ENCODE measurements around the gene UQCC2. TPM values are rescaled to one million over a fixed set of nuclear protein-coding genes. Genes with fewer than 3 reads are reported as not detected.

The UQCC2 gene
- total RNA-seq, 2 experiments from 2014 or later: 64.9 to 85.3 TPM

DNA sequence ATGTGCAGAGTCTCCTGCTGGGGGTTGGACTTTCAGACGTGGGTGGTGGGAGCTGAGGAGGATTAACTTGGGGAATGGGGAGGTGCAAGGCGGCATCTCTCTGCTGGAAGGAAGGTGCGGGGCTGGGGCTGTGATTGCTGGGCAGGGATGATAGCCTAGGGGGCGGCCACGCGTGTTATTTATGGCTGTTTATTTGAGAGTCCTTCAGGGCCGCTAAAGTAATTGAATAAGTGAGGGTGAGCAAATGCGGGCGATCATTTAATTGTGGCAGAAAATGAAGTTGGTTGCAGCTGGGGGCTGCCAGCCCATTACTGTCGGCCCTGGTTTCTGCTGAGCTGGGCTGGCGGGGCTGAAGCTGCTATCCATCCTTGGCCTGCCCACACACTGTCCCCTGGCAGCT is 42.7 kb upstream of the UQCC2 start:
- POLR2A ChIA-PET: no interaction called here
- no peak overlapping the region for H3K27ac ChIP-seq (ENCODE audit: low read depth, low read length, poor library complexity, severe bottlenecking)
- H3K4me2 ChIP-seq (ENCODE audit: low read length): no peak overlapping the region
- intact Hi-C loops (cut with micrococcal nuclease; ENCODE audit: unreplicated experiment): no loop called here
- no TSS peak for BruUV-seq (replicated peaks)
- no peak overlapping the region for H2AFZ ChIP-seq (ENCODE audit: low read length)
- DNase-seq (ENCODE audit: low spot score): no peak
- H3K4me3 ChIP-seq (ENCODE audit: low read depth, low read length, poor library complexity, severe bottlenecking): no peak overlapping the region
- H3K36me3 ChIP-seq (ENCODE audit: insufficient read depth, low read length): no peaks in the 10 kb centered on the region
- H3K9me3 ChIP-seq (ENCODE audit: low read length): no peaks in the 10 kb centered on the region
- no peaks in the 10 kb centered on the region for H3K9me2 ChIP-seq (ENCODE audit: insufficient read depth, low read length)
- TF ChIP-seq, protein P1, sequence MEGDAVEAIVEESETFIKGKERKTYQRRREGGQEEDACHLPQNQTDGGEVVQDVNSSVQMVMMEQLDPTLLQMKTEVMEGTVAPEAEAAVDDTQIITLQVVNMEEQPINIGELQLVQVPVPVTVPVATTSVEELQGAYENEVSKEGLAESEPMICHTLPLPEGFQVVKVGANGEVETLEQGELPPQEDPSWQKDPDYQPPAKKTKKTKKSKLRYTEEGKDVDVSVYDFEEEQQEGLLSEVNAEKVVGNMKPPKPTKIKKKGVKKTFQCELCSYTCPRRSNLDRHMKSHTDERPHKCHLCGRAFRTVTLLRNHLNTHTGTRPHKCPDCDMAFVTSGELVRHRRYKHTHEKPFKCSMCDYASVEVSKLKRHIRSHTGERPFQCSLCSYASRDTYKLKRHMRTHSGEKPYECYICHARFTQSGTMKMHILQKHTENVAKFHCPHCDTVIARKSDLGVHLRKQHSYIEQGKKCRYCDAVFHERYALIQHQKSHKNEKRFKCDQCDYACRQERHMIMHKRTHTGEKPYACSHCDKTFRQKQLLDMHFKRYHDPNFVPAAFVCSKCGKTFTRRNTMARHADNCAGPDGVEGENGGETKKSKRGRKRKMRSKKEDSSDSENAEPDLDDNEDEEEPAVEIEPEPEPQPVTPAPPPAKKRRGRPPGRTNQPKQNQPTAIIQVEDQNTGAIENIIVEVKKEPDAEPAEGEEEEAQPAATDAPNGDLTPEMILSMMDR (conservative IDR thresholded peaks at IDR 0.05; ENCODE audit: low read length): no peak
- TF ChIP-seq EZH2phosphoT487 (IDR thresholded peaks at IDR 0.05; ENCODE audit: borderline replicate concordance, low read depth, low read length): no peak
- CTCF ChIA-PET (ENCODE audit: unreplicated experiment): no interaction called here
- no peaks in the 10 kb centered on the region for H3K79me2 ChIP-seq (ENCODE audit: insufficient read depth, low read depth, low read length)
- no peaks in the 10 kb centered on the region for H3K4me1 ChIP-seq (ENCODE audit: insufficient read depth, low read length, poor library complexity, severe bottlenecking)
- H4K20me1 ChIP-seq (ENCODE audit: insufficient read depth, low read length): no peaks in the 10 kb centered on the region

DNA sequence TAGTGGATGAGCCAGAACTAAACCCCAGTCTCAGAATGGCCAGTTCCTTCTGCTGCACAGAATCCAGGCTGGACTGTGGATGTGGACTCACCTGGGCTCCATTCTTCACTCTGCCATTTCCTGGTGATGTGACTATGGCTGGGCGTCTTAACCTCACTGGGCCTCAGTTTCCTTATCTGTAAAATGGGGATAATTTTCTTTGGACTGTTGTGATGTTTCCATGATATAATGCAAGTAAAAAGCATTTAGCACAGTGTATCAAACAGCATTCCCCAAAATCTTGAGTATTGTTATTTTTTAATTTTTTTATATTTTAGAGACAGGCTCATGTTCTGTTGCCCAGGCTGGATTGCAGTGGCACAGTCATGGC is 41.1 kb upstream of the UQCC2 start:
- Histone ChIP-seq H3K79me2 (ENCODE audit: insufficient read depth, low read depth, low read length) (no peaks in the 10 kb centered on the region), H4K20me1 (ENCODE audit: insufficient read depth, low read length) (no peaks in the 10 kb centered on the region), H3K9me2 (ENCODE audit: insufficient read depth, low read length) (no peaks in the 10 kb centered on the region), H3K4me1 (ENCODE audit: insufficient read depth, low read length, poor library complexity, severe bottlenecking) (no peaks in the 10 kb centered on the region), H2AFZ (ENCODE audit: low read length) (no peak overlapping the region), H3K27ac (ENCODE audit: low read depth, low read length, poor library complexity, severe bottlenecking) (no peak overlapping the region), H3K36me3 (ENCODE audit: insufficient read depth, low read length) (no peaks in the 10 kb centered on the region), H3K4me3 (ENCODE audit: low read depth, low read length, poor library complexity, severe bottlenecking) (no peak overlapping the region), H3K9me3 (ENCODE audit: low read length) (no peaks in the 10 kb centered on the region), H3K4me2 (ENCODE audit: low read length) (no peak overlapping the region)
- TF ChIP-seq, protein P1 (conservative IDR thresholded peaks at IDR 0.05; ENCODE audit: low read length): no peak
- no peak for TF ChIP-seq EZH2phosphoT487 (IDR thresholded peaks at IDR 0.05; ENCODE audit: borderline replicate concordance, low read depth, low read length)
- intact Hi-C loops (cut with micrococcal nuclease; ENCODE audit: unreplicated experiment): no loop called here
- ChIA-PET POLR2A (no interaction called here), CTCF (ENCODE audit: unreplicated experiment) (no interaction called here)
- no peak for DNase-seq (ENCODE audit: low spot score)
- no TSS peak for BruUV-seq (replicated peaks)

DNA sequence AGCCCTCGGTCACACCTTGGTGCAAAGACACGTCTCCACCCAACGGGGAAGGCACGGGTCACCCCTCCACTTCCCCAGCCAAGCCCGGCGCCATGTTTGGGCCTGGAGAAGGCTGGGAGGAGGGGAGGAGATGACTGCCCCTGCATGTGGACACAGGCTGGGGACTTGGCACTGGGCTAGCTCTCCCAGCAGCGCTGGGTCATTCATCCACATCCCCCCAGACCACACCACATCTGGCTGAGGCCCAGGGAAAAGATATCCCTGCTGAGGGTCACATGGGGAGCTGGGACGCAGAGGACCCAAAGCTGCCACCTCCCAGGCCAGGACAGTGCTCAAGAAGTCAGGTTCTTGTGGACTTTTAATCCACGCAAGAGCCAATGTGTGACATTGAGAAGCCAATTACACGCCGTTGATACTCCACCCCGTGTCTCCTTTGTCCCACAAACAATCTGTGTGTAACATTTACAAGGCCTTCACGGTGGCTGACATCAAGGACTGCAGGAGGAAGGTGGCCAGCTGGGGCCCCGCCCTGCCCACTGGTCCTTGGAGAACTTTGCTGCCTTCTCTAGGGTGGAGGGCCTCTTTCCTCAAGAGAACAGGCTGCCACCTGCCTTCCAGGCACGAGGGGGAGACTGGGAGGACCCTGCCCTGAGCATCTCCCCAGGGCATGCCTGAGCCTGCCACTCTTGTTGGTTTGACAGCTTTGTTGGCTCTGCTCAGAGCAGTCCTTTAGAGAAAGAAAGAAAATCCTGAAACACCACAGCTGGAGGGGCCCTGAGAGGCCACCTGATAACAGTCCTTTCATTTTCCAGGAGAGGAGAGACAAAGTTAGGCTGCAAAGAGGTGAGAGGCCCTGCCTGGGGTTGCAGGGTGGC is 40.5 kb upstream of the UQCC2 start:
- Histone ChIP-seq H3K4me3 (ENCODE audit: low read depth, low read length, poor library complexity, severe bottlenecking) (no peak overlapping the region), H3K79me2 (ENCODE audit: insufficient read depth, low read depth, low read length) (no peaks in the 10 kb centered on the region), H3K9me2 (ENCODE audit: insufficient read depth, low read length) (no peaks in the 10 kb centered on the region), H3K9me3 (ENCODE audit: low read length) (no peaks in the 10 kb centered on the region), H3K36me3 (ENCODE audit: insufficient read depth, low read length) (no peaks in the 10 kb centered on the region), H3K4me1 (ENCODE audit: insufficient read depth, low read length, poor library complexity, severe bottlenecking) (no peaks in the 10 kb centered on the region), H3K27ac (ENCODE audit: low read depth, low read length, poor library complexity, severe bottlenecking) (no peak overlapping the region), H2AFZ (ENCODE audit: low read length) (no peak overlapping the region), H3K4me2 (ENCODE audit: low read length) (no peak overlapping the region), H4K20me1 (ENCODE audit: insufficient read depth, low read length) (no peaks in the 10 kb centered on the region)
- intact Hi-C loops (cut with micrococcal nuclease; ENCODE audit: unreplicated experiment): no loop called here
- no TSS peak for BruUV-seq (replicated peaks)
- POLR2A ChIA-PET: no interaction called here
- CTCF ChIA-PET (ENCODE audit: unreplicated experiment): no interaction called here
- no peak for DNase-seq (ENCODE audit: low spot score)
- TF ChIP-seq, protein P1 (conservative IDR thresholded peaks at IDR 0.05; ENCODE audit: low read length): no peak
- no peak for TF ChIP-seq EZH2phosphoT487 (IDR thresholded peaks at IDR 0.05; ENCODE audit: borderline replicate concordance, low read depth, low read length)
